Adrenal gland (tissue), 12 donors: Measurements from ENCODE around the gene BCL11B. TPM values are rescaled to one million over a fixed set of nuclear protein-coding genes. Genes with fewer than 3 reads are reported as not detected.

Source experiments
- DNase-seq, 7 donors: peaks; one replicate each; pipeline ENCODE4 v3.0.0-alpha.2; 2019 to 2020
- H3K27ac ChIP-seq, 5 donors: fragments of 200-600 bp; sonication (generic) in 4 of 5; 1 replicate in 3 of 5; 2 replicates in 2 of 5; pipeline versions ENCODE4 v1.5.1 to v1.8.0; 2016 to 2020; ENCODE audit warnings: mild to moderate bottlenecking in 1 of 5
- H3K27me3 ChIP-seq: fragments of 200-600 bp; 2 replicates; pipeline ENCODE4 v1.8.0; 2021
- H3K36me3 ChIP-seq, 2 donors: fragments of 200-600 bp; replicated peaks in 1 of 2; 1 replicate in 1 of 2; 2 replicates in 1 of 2; pipeline versions ENCODE4 v1.5.1 to v1.8.0; 2018 to 2022
- H3K4me1 ChIP-seq, 2 donors: fragments of 200-600 bp; replicated peaks in 1 of 2; 1 replicate in 1 of 2; 2 replicates in 1 of 2; pipeline versions ENCODE4 v1.5.1 to v1.8.0; 2018 to 2021
- H3K4me3 ChIP-seq, 4 donors: fragments of 200-600 bp; sonication (generic) in 3 of 4; one replicate each; pipeline ENCODE4 v1.5.1; 2016 to 2018
- H3K9me3 ChIP-seq, 3 donors: fragments of 200-600 bp; sonication (generic) in 1 of 3; replicated peaks in 1 of 3; 1 replicate in 2 of 3; 2 replicates in 1 of 3; pipeline versions ENCODE4 v1.5.1 to v1.8.0; 2016 to 2021
- CTCF ChIP-seq, 6 experiments: fragments of 450-650 bp in 4 of 6; fragments of 200-600 bp in 2 of 6; sonication (generic) in 1 of 6; IDR thresholded peaks; 1 replicate in 5 of 6; 2 replicates in 1 of 6; pipeline versions ENCODE4 v1.5.1 to v1.8.0; 2016 to 2021; ENCODE audit warnings: antibody characterized with exemption in 6 of 6, mild to moderate bottlenecking in 2 of 6, moderate library complexity in 1 of 6
- POLR2A ChIP-seq, 2 donors: fragments of 450-650 bp; IDR thresholded peaks; one replicate each; pipeline ENCODE4 v1.6.1; 2017; ENCODE audit warnings: antibody characterized with exemption in 2 of 2, mild to moderate bottlenecking in 2 of 2, moderate library complexity in 1 of 2
- WGBS, 4 donors: extraction: QIAGEN DNeasy Blood & Tissue Kit in 2 of 4; methylation state at CpG; one replicate each; pipeline versions ENCODE4 v1.1.5 to v1.1.7; 2013 to 2017; 5-methylcytosine and 5-hydroxymethylcytosine counted together
- intact Hi-C, 2 donors: fragments of 100-400 bp; cut with DNase I; formaldehyde crosslinking; loops; one replicate each; pipeline versions ENCODE4 v1.14.1 to v1.15.0; 2022 to 2023
- polyA plus RNA-seq, 3 donors: library from polyadenylated mRNA; stranded (reverse); fragments of 200-250 nt in 2 of 3; fragments of 350-450 nt in 1 of 3; fragmentation: Illumina TruSeq in 1 of 3; extraction: RNeasy Lipid Tissue Mini Kit (QIAGEN cat#74804) in 1 of 3; gene quantifications; one replicate each; pipeline ENCODE4 v1.2.3, GENCODE V29; 2013 to 2014
- total RNA-seq, 9 donors: library from RNA; depleted of rRNA in 4 of 9; stranded (reverse); fragments of >200 nt in 4 of 9; fragments of 120-200 nt in 1 of 9; fragmentation: NEBNext Ultra II Directional in 1 of 9; extraction: Animal tissue kit (Norgen Biotek cat#: 25700) in 1 of 9; gene quantifications; one replicate each; pipeline versions ENCODE4 v1.1.0 to v1.2.4, GENCODE V29; 2013 to 2023
- donor health status: healthy with polysubstance abuse.
- donor health status: Bipolar disorder and iron deficiency.
- donor health status: DM: yes; HTN: yes; CAD: no.
- donor health status: DM: no; HTN: no; CAD: no.
- donor health status: DM: no; HTN: no; CAD: no.
- donor health status: DM: yes; HTN: yes; CAD: no.

BCL11B gene
- total and polyA plus RNA-seq, 12 donors = 0.24 to 3.2 (median 0.54) TPM

DNA sequence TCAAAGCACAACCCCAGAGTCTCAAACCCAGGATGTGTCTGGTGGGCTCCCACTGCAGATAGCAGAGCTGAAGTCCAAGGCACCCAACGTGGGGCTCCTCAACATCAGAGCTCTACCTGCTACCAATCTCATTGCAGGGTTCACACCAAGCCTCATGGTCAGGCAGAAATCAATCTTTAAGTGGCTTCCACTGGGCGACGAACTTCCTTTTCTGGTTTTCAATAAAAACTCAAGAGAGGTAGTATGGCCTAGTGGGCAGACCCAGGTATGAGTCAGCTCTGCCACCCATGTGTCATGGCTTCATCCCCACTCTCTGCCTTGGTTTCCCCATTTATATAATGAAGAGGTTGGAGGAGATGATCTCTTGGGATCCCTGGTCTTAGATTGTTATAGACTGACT, 47.0 kb downstream of the BCL11B start:
- intact Hi-C loops = no loop called here
- peaks cover 0 to 5% of the 10 kb centered on the region in 2 donors for H3K4me1 ChIP-seq
- H3K27ac ChIP-seq = no peak overlapping the region
- DNase-seq = no peak
- no peaks in the 10 kb centered on the region for H3K27me3 ChIP-seq
- no peaks in the 10 kb centered on the region for H3K36me3 ChIP-seq
- no peak for TF ChIP-seq CTCF (IDR thresholded peaks at IDR 0.05)
- TF ChIP-seq POLR2A (IDR thresholded peaks at IDR 0.05) = no peak
- no peak overlapping the region for H3K4me3 ChIP-seq
- 82 to 90% (median 86%) methylated on average over 3 of the region's 3 CpGs for WGBS, 4 donors
- H3K9me3 ChIP-seq = no peaks in the 10 kb centered on the region

DNA sequence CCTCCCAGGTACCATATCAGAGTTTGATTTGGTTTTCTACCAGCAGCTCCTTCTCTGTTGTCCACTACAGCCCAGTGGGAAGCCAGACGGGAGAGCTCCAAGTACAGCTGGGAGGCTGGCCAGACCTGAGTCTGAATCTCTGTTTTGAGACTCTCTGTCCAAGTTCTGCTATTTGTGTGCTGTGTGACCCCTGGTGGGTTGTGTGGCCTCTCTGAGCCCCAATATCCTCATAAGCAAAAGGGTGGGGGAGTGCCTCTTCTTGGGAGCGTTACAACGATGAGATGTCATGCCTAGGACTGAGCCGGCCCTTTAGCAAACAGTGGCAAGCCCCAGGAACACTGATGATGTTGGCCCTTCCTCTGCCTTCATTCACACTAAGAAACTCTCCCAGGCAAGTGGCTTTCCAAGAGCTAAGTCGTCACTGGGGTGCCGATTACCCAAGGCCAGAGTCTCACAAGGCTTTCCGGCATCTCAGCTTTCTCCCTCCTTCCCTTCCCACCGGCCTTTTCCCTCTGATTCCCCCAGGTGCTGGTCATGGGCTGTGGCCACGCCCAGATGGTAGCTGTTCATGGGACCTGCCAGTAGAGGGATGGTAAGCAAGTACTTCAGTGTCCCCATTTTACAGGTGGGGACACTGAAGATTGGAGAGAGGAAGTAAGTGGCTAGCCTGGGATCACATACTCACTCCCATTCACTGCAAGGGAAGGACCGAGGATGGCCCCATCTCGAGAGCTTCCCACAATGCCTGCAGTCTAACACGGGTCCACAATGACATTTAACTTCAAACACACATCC, 47.7 kb downstream of the BCL11B start:
- H3K4me3 ChIP-seq = no peak overlapping the region
- H3K36me3 ChIP-seq = no peaks in the 10 kb centered on the region
- no peaks in the 10 kb centered on the region for H3K27me3 ChIP-seq
- TF ChIP-seq CTCF (IDR thresholded peaks at IDR 0.05) = no peak
- TF ChIP-seq POLR2A (IDR thresholded peaks at IDR 0.05) = no peak
- H3K4me1 ChIP-seq = peaks cover 0 to 5% of the 10 kb centered on the region in 2 donors
- 65 to 80% (median 71%) methylated on average over 7 to 12 of the region's 12 CpGs for WGBS, 4 donors
- intact Hi-C loops = no loop called here
- H3K27ac ChIP-seq = no peak overlapping the region
- H3K9me3 ChIP-seq = no peaks in the 10 kb centered on the region
- no peak for DNase-seq

GRCh38 chr14:99221445-99221844, 50.6 kb downstream of the BCL11B start:
- Histone ChIP-seq H3K9me3 (no peaks in the 10 kb centered on the region), H3K4me1 (no peaks in the 10 kb centered on the region), H3K27me3 (no peaks in the 10 kb centered on the region), H3K36me3 (no peaks in the 10 kb centered on the region), H3K4me3 (no peak overlapping the region), H3K27ac (no peak overlapping the region)
- WGBS, 4 donors = 81 to 93% (median 85%) methylated on average over 10 to 13 of the region's 13 CpGs
- TF ChIP-seq CTCF (IDR thresholded peaks at IDR 0.05) = no peak
- TF ChIP-seq POLR2A (IDR thresholded peaks at IDR 0.05) = no peak
- no peak for DNase-seq
- intact Hi-C loops = no loop called here

DNA sequence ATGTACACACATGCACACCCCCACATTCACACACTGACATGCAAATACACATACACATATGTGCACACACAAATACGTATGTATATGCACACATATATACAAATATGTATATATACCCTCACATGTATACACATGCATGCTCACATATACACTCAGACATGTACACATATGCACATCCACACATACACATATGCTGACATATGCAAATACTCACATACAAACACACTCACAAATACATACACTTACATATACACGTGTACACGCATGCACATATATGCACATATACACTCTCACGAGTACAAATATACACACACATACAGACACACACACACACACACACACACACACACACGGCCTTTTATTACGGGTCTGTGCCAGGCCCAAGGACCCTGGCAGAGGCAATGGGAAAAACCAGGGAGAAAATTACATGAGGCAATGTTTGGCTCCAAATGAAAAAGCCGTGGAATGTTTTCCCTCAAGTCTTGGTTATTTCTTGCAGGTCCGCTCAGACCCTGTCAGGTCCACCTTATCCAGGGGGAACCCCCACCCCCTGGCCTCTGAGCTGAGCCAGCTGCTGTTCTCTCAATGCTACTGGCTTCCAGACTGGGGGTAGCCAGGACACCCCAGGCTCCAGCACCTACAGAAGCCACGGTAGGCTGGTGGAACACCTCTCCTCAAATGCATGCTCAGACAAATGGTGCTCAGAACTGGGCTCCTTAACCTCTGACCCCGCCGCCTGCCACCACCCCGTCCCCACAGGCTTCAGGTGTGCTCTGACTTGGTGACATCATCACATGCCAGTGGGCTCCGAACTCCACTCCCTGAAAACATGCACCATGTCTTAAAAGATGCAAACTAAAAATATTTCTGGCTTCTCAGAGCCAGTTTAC, 54.7 kb downstream of the BCL11B start:
- Histone ChIP-seq H3K4me3 (no peak overlapping the region), H3K4me1 (no peaks in the 10 kb centered on the region), H3K27ac (no peak overlapping the region), H3K27me3 (no peaks in the 10 kb centered on the region), H3K9me3 (no peaks in the 10 kb centered on the region), H3K36me3 (no peaks in the 10 kb centered on the region)
- TF ChIP-seq POLR2A (IDR thresholded peaks at IDR 0.05) = no peak
- TF ChIP-seq CTCF (IDR thresholded peaks at IDR 0.05) = no peak
- intact Hi-C loops = no loop called here
- DNase-seq = no peak
- WGBS, 4 donors = 74 to 81% (median 78%) methylated on average over 12 to 13 of the region's 13 CpGs
